ENCODE results near the gene MBNL2.

The MBNL2 gene

DNA sequence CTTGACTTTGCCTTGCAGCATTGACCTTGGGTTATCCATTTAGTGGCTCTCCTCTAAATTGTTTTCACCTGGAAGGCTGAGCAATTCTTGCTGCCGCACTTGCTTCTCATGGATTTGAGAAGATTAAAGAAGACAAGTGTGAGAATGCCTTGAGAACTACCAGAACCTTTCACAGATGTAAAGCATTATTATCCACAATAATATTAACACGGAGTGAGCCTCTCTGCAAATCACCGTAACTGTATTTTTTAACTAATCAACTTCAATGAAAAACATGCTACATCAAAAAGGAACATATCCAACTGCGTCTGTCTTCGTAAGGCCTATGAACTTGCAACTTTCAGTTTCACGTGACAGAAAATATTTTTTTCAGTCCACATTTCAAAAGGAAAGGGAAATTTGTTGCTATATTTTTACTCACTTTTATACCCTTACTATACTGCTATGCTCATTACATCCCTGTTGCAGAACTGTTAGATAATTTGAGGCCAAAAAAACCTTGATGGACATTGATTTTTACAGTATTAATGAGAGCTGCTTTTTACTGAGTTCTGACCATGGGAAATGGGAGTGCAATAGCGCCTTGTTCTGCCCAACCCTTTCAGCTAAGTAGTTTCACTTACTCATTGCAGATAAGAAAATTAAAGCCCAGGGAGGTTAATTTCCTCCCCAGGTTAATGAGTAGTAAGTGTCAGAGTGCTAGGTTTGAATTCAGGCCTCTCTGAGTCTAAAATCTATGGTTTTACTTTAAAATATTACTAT lies 118.0 kb downstream of the MBNL2 start:
- no peak for DNase-seq (ENCODE audit: low read depth)
- H3K4me3 ChIP-seq (ENCODE audit: low read depth, low read length): no peak overlapping the region
- TF ChIP-seq, protein P1, sequence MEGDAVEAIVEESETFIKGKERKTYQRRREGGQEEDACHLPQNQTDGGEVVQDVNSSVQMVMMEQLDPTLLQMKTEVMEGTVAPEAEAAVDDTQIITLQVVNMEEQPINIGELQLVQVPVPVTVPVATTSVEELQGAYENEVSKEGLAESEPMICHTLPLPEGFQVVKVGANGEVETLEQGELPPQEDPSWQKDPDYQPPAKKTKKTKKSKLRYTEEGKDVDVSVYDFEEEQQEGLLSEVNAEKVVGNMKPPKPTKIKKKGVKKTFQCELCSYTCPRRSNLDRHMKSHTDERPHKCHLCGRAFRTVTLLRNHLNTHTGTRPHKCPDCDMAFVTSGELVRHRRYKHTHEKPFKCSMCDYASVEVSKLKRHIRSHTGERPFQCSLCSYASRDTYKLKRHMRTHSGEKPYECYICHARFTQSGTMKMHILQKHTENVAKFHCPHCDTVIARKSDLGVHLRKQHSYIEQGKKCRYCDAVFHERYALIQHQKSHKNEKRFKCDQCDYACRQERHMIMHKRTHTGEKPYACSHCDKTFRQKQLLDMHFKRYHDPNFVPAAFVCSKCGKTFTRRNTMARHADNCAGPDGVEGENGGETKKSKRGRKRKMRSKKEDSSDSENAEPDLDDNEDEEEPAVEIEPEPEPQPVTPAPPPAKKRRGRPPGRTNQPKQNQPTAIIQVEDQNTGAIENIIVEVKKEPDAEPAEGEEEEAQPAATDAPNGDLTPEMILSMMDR (conservative IDR thresholded peaks at IDR 0.05; ENCODE audit: low read depth, low read length): no peak

DNA sequence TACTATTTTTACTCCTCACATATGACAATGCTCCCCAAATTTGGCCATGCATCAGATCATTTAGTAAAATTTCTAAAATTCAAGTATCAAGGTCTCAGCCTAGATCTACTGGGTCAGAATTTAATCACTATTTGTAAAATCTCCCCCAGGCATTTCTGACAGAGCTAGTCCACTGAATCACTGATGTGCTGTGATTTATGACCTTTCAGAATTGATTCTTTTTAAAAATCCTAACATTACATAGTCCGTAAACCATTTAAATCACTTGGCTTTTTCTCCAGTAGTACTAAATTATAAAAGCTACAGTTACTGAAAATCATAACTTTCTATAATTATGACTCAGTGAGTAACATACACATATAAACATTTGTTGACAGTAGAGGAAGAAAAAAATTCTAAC lies 119.0 kb downstream of the MBNL2 start:
- TF ChIP-seq, protein P1 (conservative IDR thresholded peaks at IDR 0.05; ENCODE audit: low read depth, low read length): no peak
- DNase-seq (ENCODE audit: low read depth): no peak
- H3K4me3 ChIP-seq (ENCODE audit: low read depth, low read length): no peak overlapping the region

DNA sequence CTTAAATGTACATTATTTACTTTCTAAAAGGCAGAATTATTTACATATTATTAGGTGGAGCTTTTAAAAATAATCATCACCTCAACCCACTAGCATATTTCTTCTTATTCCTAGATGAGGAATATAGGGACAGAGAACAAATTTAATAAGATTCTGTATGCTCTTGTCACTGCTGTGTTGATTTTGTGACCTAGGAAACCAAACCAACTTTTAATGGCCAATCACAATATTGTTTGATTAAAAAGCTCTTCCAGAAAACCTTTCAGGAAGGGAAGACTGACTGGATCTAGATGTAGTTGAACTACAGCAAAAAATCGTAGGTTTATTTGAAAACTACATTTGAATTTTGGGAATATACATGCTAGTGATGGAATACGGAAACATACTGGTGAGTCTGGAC lies 120.0 kb downstream of the MBNL2 start:
- no peak for DNase-seq (ENCODE audit: low read depth)
- TF ChIP-seq, protein P1 (conservative IDR thresholded peaks at IDR 0.05; ENCODE audit: low read depth, low read length): no peak
- H3K4me3 ChIP-seq (ENCODE audit: low read depth, low read length): no peak overlapping the region

DNA sequence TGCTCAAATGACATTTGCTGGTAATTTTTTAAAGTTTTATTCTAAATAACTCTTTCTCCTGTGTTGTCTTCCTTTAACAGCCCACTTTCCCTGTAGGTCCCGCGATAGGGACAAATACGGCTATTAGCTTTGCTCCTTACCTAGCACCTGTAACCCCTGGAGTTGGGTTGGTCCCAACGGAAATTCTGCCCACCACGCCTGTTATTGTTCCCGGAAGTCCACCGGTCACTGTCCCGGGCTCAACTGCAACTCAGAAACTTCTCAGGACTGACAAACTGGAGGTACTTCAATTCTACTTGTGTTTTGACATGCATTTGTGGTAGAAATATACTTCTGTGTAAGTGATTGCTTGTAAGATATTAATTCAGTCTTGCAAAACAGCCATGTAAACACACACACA lies 120.8 kb downstream of the MBNL2 start:
- no peak for DNase-seq (ENCODE audit: low read depth)
- H3K4me3 ChIP-seq (ENCODE audit: low read depth, low read length): no peak overlapping the region
- TF ChIP-seq, protein P1 (conservative IDR thresholded peaks at IDR 0.05; ENCODE audit: low read depth, low read length): no peak

DNA sequence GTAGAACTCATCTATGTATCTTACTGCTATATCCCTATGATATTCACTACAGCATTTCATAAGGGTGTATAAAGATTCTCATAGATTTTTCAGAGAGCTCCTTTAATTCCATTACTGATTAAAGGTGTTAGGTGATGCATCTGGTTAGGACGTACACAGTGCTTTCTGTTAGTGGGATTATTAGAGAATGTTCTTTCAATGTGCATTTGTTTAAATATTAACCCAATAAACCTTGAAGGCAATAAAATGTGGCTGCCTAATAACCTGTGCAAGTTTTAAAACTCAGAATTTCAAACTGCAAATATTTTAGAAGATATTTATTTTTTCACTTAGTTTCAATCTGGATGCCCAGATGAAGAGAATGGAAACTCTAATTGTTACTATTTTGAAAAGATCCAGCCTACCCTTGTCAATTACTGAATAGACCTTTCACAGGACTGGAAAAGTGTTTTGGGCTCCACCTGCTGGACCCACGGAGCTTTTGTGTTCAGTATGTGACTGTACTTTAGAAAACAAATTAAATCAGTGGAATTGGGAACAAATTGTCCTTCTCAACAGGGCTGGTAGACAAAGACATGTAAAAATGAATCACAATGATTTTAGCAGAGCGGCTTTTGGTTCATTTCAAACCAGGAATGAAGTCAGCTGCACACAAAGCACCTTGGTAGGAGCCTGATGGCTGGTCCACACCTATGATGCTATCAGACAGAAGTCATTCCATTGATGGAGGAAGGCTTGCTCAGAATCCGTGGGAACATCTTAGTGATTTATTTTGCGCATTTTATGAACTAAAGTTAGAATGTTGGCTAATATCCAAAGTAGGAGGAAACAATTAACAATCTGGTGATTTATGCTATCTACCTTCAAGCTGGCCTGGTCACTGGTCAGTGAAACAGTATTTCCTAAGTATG lies 122.4 kb downstream of the MBNL2 start:
- no peak overlapping the region for H3K4me3 ChIP-seq (ENCODE audit: low read depth, low read length)
- TF ChIP-seq, protein P1 (conservative IDR thresholded peaks at IDR 0.05; ENCODE audit: low read depth, low read length): peak; percentile 83
- peak; percentile 81 for DNase-seq (ENCODE audit: low read depth)

DNA sequence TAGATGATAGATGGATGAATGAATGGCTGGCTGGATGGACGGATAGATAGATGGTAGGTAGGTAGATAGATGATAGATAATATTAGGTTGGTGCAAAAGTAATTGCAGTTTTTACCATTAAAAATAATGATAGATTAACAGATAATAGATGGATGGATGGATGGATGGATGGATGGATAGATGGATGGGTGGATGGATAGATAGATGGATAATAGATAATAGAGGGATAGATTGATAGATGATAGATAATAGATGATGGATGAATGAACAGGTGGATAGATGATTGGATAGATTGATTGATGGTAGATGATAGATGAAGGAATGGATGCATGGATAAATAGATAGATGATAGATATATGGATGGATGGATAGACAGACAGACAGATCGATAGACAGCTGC lies 124.0 kb downstream of the MBNL2 start:
- no peak overlapping the region for H3K4me3 ChIP-seq (ENCODE audit: low read depth, low read length)
- TF ChIP-seq, protein P1 (conservative IDR thresholded peaks at IDR 0.05; ENCODE audit: low read depth, low read length): no peak
- DNase-seq (ENCODE audit: low read depth): no peak
